MM.1S (cell line): ENCODE measurements around the gene KRT74.

Source experiments
- EZH2 ChIP-seq: fragments of 300-600 bp; sonication (generic); optimal IDR thresholded peaks from 2 replicates; pipeline ENCODE3; 2017; ENCODE audit warnings: low read depth, mild to moderate bottlenecking, antibody characterized with exemption, low read length, mixed read lengths
- TF ChIP-seq, protein P1 (sequence below): fragments of 300-600 bp; sonication (generic); IDR thresholded peaks from 2 replicates; pipeline ENCODE4 v1.5.1; 2016; ENCODE audit warnings: antibody characterized with exemption, low read length, mixed read lengths

DNA sequence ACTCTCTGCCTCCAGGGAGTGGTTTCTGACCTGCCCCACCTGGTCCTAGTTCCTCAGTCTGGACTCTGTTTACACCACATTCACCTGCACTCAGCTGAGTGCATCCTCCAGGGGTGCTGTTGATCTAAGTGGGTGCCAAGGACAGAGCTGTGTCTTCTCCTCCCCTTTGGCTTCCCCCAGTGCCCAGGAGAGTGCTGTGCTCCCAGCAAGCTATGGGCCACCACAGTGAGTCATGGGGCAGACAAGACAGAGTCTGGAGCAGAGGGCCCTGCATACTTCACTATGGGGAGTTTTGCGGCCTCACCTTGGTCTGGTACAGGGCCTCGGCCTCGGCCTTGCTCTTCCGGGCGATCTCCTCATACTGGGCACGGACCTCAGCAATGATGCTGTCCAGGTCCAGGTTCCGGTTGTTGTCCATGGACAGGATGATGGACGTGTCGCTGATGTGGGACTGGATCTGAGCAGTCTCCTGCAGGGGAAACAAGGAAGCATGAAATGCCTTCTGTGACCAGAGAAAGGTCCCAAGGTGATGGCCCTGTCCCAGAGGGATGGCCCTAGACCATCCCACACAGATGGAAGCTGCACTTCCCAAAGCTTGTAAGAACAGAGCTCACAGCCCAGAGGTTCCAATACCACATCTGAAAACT, 39.9 kb upstream of the KRT74 start:
- no peak for TF ChIP-seq EZH2
- TF ChIP-seq, protein P1, sequence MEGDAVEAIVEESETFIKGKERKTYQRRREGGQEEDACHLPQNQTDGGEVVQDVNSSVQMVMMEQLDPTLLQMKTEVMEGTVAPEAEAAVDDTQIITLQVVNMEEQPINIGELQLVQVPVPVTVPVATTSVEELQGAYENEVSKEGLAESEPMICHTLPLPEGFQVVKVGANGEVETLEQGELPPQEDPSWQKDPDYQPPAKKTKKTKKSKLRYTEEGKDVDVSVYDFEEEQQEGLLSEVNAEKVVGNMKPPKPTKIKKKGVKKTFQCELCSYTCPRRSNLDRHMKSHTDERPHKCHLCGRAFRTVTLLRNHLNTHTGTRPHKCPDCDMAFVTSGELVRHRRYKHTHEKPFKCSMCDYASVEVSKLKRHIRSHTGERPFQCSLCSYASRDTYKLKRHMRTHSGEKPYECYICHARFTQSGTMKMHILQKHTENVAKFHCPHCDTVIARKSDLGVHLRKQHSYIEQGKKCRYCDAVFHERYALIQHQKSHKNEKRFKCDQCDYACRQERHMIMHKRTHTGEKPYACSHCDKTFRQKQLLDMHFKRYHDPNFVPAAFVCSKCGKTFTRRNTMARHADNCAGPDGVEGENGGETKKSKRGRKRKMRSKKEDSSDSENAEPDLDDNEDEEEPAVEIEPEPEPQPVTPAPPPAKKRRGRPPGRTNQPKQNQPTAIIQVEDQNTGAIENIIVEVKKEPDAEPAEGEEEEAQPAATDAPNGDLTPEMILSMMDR = no peak
